HG03442 (cell line): Measurements from ENCODE around the gene LUC7L2.
"Not testable (repeated sequence)": the region's sequence is repeated elsewhere in the genome, so short reads cannot be mapped to it uniquely, and the experiment has no call there.

Experiments used
- ATAC-seq: cut with Tn5 transposase; IDR thresholded peaks from one replicate; pipeline ENCODE4 v1.9.1; 2021; ENCODE audit warnings: mild to moderate bottlenecking, moderate library complexity; ENCODE audit not compliant: unreplicated experiment

LUC7L2 gene

GRCh38 chr7:139359366-139360209 lies at the start of gene LUC7L2:
TSS of gene LUC7L2 (plus strand) at chr7:139359894. CDS start at chr7:139360262, 368 bp downstream.
- peak; percentile 64 for ATAC-seq

GRCh38 chr7:139317939-139318505 lies 41.7 kb upstream of the LUC7L2 start:
- no peak for ATAC-seq

GRCh38 chr7:139321071-139321745 lies 38.5 kb upstream of the LUC7L2 start:
- ATAC-seq, result no peak

- not testable (repeated sequence) for ATAC-seq
Observed at GRCh38 chr7:139324709-139325108, 35.0 kb upstream of the LUC7L2 start.

- no peak for ATAC-seq
Observed at GRCh38 chr7:139328375-139328774, 31.3 kb upstream of the LUC7L2 start.

GRCh38 chr7:139329119-139329518 lies 30.6 kb upstream of the LUC7L2 start:
- no peak for ATAC-seq

- no peak for ATAC-seq
Observed at GRCh38 chr7:139330333-139331030, 29.2 kb upstream of the LUC7L2 start.

GRCh38 chr7:139332697-139333359 lies 26.9 kb upstream of the LUC7L2 start:
- no peak for ATAC-seq

GRCh38 chr7:139333443-139333842 lies 26.3 kb upstream of the LUC7L2 start:
- not testable (repeated sequence) for ATAC-seq

- no peak for ATAC-seq
Observed at GRCh38 chr7:139334399-139335150, 25.1 kb upstream of the LUC7L2 start.

- no peak for ATAC-seq
Observed at GRCh38 chr7:139339025-139339424, 20.7 kb upstream of the LUC7L2 start.

GRCh38 chr7:139339698-139340036 lies 20.0 kb upstream of the LUC7L2 start:
- ATAC-seq, result no peak

- ATAC-seq, result peak; percentile 82
Observed at GRCh38 chr7:139340037-139340807, 19.5 kb upstream of the LUC7L2 start.

GRCh38 chr7:139340808-139341057 lies 19.0 kb upstream of the LUC7L2 start:
- ATAC-seq, result no peak

GRCh38 chr7:139341058-139341775 lies 18.5 kb upstream of the LUC7L2 start, which contains the start of gene FMC1:
TSS of gene FMC1 (plus strand) at chr7:139341337. CDS start at chr7:139341385, 48 bp downstream.
- peak; percentile 48 for ATAC-seq

- no peak for ATAC-seq
Observed at GRCh38 chr7:139341776-139342226, 17.9 kb upstream of the LUC7L2 start.

- ATAC-seq, result no peak
Observed at GRCh38 chr7:139345042-139345441, 14.7 kb upstream of the LUC7L2 start.

GRCh38 chr7:139351027-139351426 lies 8.7 kb upstream of the LUC7L2 start:
- no peak for ATAC-seq

GRCh38 chr7:139354729-139355128 lies 5.0 kb upstream of the LUC7L2 start:
- no peak for ATAC-seq
